Omental fat pad (tissue), 4 donors: ENCODE data around the gene MYL12A. TPM values are rescaled to one million over a fixed set of nuclear protein-coding genes. Genes with fewer than 3 reads are reported as not detected.
"Not testable (repeated sequence)": the region's sequence is repeated elsewhere in the genome, so short reads cannot be mapped to it uniquely, and the experiment has no call there.

ENCODE experiments used
- ATAC-seq: fragments of 150-250 bp; one replicate; pipeline ENCODE4 v1.9.1; 2016; ENCODE audit warnings: mild to moderate bottlenecking, moderate library complexity; ENCODE audit not compliant: low FRiP score
- DNase-seq: peaks from one replicate; pipeline ENCODE4 v3.0.0-alpha.2; 2019; ENCODE audit warnings: low spot score
- CTCF ChIP-seq, 3 donors: fragments of 450-650 bp; IDR thresholded peaks; one replicate each; pipeline ENCODE4 v1.5.1; 2016 to 2017; ENCODE audit warnings: antibody characterized with exemption in 3 of 3, mild to moderate bottlenecking in 3 of 3, moderate library complexity in 2 of 3
- total RNA-seq, 4 donors: library from RNA; depleted of rRNA; stranded (reverse); fragments of >200 nt; gene quantifications; one replicate each; pipeline ENCODE4 v1.1.0, GENCODE V29; 2016

MYL12A gene
- 100 to 1,000 TPM; 393 to 814 (median 535) TPM for total RNA-seq

GRCh38 chr18:3247240-3248061 lies at the start of gene MYL12A:
Gene MYL12A (plus strand): TSS chr18:3247801. CDS start chr18:3253248, 5,447 bp downstream.
- no peak for TF ChIP-seq CTCF (IDR thresholded peaks at IDR 0.05)
- DNase-seq: peak; percentile 77
- ATAC-seq: peak; percentile 91

GRCh38 chr18:3198260-3198860 lies 49.2 kb upstream of the MYL12A start:
- not testable (repeated sequence) for ATAC-seq, DNase-seq

- DNase-seq: no peak
- no peak for TF ChIP-seq CTCF (IDR thresholded peaks at IDR 0.05)
- no peak for ATAC-seq
These were observed 47.5 kb upstream of the MYL12A start for GRCh38 chr18:3199942-3200645.

GRCh38 chr18:3205239-3205638 lies 42.4 kb upstream of the MYL12A start:
- DNase-seq (no peak), ATAC-seq (no peak)
- TF ChIP-seq CTCF (IDR thresholded peaks at IDR 0.05): no peak

- DNase-seq: no peak
- no peak for ATAC-seq
- TF ChIP-seq CTCF (IDR thresholded peaks at IDR 0.05): no peak
These were observed 40.0 kb upstream of the MYL12A start for GRCh38 chr18:3207565-3207964.

- TF ChIP-seq CTCF (IDR thresholded peaks at IDR 0.05): no peak
- ATAC-seq: no peak
- no peak for DNase-seq
These were observed 37.6 kb upstream of the MYL12A start for GRCh38 chr18:3209859-3210569.
